Measurements from ENCODE around the gene DHRS2.
"Not testable (repeated sequence)": the region's sequence is repeated elsewhere in the genome, so short reads cannot be mapped to it uniquely, and the experiment has no call there.

The DHRS2 gene, protein sequence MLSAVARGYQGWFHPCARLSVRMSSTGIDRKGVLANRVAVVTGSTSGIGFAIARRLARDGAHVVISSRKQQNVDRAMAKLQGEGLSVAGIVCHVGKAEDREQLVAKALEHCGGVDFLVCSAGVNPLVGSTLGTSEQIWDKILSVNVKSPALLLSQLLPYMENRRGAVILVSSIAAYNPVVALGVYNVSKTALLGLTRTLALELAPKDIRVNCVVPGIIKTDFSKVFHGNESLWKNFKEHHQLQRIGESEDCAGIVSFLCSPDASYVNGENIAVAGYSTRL

GRCh38 chr14:23636317-23637211 lies at the start of gene DHRS2:
Gene DHRS2, plus strand, starts transcription at chr14:23636364. Its CDS starts 2,501 bp downstream, at chr14:23638865.
- no peak for DNase-seq

- DNase-seq: peak; percentile 77
These were observed 47.1 kb upstream of the DHRS2 start for GRCh38 chr14:23588884-23589598.

GRCh38 chr14:23589606-23590005 lies 46.6 kb upstream of the DHRS2 start:
- DNase-seq: no peak

- DNase-seq: no peak
These were observed 46.0 kb upstream of the DHRS2 start for GRCh38 chr14:23590198-23590597.

GRCh38 chr14:23594191-23594590 lies 42.0 kb upstream of the DHRS2 start:
- not testable (repeated sequence) for DNase-seq

DNA sequence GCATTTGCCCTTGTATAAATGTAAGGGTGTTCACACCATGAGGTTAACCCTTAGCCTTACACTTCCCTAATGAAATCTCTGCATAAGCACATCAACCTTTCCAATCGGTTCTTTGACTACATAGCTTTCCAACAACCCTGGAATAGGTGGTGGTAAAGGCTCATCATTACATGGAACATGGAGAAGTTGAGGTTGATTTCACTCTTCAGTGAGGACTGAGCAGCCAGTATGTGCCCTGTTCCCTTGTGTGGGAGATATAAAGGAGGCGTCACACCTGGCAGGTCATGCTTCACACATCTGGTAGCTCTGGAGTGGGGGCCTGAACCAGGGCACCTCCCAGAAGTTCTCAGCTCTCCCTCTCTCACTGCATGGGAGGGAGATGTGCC lies 35.8 kb upstream of the DHRS2 start:
- no peak for DNase-seq

- no peak for DNase-seq
These were observed 35.4 kb upstream of the DHRS2 start for GRCh38 chr14:23600806-23601205.

GRCh38 chr14:23601424-23601823 lies 34.7 kb upstream of the DHRS2 start:
- DNase-seq: no peak

- DNase-seq: no peak
These were observed 34.4 kb upstream of the DHRS2 start for GRCh38 chr14:23601845-23602180.

DNA sequence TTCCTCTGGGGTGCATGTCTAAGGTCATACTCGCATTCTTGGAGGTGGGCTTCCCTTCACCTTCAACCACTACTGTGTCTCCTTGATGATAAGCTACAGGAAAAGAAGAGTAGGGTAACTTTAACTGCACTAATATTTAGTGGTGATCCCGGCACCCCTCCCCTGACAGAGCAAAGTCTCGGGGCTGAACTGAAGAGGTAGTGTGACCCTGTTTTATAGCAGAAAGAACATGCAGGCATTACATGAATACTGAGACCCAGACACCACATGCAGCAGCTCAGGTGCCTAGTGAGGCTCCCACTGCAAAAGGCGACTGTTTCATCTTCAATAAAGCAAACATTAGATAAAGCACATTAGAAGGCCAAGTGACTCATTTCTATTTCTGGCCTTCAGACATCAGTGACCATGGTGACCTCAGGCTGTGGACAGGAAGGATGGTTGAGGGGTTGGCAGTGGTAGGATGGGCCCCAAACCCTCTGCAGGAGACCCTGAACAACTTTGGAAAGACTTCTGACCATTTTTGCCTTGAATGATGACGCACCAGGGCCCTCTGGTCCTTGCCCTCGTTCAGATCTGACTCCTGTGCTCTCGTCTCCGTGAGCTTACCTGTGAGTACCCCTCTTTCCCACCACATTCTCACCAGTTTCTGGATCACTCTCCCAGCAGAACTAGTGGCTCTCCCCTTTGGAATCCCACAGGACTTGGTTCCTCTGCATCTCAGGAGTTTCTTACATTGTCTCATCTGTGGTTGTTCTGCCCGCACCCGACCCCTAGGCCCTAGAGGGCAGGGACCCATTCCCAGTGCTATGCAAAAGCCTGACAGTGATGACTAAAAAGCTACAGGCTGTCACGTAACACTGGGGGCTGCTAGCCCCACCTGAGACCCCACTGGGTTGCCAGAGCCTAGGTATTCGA lies 33.7 kb upstream of the DHRS2 start:
- DNase-seq: no peak

GRCh38 chr14:23603103-23603502 lies 33.1 kb upstream of the DHRS2 start:
- no peak for DNase-seq

DNA sequence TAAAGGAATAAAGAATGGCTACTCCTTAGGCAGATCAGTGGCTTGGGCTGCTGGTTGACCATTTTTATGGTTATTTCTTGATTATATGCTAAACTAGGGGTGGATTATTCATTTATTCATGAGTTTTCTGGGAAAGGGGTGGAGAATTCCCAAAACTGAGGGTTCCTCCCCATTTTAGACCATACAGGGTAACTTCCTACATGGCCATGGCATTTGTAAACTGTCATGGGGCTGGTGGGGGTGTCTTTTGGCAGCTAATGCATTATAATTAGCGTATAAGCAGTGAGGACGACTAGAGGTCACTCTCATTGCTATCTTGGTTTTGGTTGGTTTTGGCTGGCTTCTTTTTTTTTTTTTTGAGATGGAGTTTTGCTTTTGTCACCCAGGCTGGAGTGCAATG lies 32.0 kb upstream of the DHRS2 start:
- no peak for DNase-seq

DNA sequence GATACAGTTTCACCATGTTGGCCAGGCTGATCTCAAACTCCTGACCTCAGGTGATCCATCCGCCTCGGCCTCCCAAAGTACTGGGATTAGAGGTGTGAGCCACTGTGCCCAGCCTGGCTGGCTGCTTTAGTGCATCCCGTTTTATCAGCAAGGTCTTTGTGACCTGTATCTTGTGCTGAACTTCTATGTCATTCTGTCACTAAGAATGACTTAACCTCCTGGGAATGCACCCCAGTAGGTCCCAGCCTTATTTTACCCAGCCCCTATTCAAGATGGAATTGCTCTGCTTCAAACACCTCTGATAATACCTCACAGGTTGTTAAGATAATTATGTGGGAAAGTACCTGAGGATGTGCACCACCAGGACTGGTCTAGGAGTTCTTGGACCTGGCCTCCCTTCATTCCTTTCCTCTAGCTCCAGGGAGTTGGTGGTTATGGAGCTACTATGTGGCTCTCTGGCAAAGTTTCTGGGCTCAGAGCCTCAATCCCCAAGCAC lies 31.4 kb upstream of the DHRS2 start:
- DNase-seq: no peak

DNA sequence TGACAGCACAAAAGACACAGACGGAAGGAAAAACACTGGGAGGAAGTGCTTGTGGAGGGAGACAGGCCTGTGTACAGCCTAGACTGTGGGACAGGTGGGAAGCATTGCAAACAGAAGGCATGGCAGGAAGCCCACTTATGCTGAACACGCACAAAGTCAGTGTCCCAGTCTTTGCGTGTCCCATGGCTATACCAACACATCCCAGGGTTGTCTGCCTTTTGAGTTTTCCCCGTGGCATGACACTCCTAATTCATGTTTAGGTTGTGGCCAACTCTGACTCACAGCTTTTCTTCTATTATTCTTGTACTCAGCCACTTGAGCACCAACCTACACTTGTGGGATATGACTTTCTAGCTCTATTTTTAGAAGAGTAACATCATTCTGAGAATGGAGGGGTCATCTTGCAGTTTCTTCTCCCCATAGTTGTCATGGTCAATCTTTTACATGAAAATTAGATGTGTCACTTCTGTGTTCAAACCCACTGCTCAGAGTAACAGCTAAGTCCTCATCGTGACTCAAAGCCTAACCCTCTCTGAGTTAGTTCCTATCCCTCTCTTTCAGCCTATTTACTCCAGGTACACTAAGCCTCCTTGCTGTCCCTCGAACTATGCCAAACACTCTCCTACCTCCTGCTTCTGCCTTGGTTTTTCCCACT lies 30.1 kb upstream of the DHRS2 start:
- no peak for DNase-seq

DNA sequence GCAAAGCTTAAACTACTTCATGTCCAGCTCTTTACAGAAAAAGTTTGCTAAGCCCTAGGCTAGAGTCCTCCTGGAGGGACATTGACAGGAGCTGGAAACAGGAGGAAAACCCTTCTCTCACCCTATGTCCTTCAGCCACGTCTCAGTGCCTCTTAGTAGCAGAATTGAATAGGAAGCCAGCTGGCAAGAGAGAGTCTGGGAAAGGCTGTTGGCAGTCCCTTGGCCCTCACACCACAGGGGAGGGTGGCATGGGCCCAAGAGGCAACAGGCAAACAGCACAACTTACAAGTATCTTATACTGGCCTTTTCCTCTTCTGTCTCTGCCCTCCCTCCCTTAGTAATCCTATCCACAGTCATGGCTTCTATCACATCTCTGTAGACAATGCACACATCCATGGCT lies 27.7 kb upstream of the DHRS2 start:
- no peak for DNase-seq

DNA sequence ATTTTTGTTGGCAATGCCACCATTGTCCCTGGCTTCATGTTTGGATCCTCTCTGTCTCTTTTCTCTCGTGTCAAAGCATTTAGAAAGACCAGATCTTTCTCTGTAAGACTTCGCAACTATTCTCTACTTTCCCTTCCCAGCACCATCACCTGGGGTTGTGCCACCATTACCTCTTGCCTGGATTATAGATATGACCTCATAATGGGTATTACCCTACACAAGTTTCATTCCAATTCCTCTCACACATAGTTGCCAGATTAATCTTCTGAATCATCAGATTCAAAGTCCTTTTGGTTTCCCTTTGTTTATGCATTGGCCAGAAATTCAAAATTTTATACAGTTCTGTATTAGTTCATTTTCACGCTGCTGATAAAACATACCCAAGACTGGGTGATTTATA lies 27.2 kb upstream of the DHRS2 start:
- DNase-seq: no peak

GRCh38 chr14:23609411-23610089 lies 26.6 kb upstream of the DHRS2 start:
- DNase-seq: not testable (repeated sequence)

- no peak for DNase-seq
These were observed 25.9 kb upstream of the DHRS2 start for GRCh38 chr14:23610090-23610814.

DNA sequence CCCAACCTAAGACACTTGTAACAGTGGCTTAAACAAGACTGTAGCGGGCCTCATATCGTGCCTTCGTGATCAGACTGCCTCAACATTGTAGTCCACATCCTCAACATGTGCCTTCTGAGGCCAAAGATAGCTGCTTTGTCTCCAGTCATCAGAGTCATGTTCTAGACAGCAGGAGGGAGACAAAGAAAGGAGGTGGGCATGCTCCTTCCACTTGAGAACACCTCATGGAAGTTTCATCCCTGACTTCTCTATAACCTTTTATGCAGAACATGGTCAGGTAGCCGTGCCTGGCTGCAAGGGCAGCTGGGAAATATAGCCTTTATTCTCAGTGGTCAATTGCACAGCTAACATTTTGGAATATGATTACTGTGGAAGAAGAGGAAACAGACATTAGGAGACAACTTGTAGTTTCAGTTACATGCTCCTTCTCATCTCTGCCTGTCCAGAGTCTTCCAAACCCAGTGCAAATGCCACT lies 25.3 kb upstream of the DHRS2 start:
- no peak for DNase-seq

DNA sequence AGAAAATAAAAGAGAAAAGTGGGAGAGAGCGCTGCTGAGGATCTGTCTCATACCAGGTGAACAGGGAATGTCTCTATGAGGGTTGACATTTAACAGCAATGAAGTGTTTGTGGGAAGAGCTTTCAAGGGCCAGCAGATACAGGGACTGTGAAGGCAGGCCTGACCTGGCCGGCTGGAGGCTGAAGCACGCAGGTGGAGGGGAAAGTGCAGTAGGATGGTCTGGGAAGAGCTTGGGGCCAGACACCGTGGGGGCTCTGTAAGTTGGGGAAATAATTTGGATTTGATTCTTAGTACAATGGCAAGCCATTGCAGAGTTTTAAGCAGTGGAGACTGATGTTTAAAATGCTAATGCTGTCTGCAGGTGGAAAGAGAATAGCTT lies 23.8 kb upstream of the DHRS2 start:
- DNase-seq: no peak

DNA sequence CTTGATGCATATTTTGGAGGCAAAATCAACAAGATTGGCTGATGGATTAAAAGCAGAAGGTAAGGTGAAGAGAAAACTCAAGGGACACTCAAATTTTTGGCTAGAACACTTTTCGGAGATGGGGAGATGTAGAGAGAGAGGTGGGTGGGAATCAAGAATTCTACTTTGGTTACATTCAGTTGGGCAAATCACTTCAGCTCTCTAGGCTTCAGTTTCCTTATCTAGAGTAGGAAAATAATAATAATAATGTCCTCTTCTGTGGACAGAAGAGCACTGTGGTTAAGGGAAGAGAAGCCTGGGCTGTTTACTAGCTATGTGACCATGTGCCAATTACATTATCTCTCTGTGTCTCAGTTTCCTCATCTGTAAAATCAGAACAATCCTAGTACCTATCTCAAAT lies 23.4 kb upstream of the DHRS2 start:
- DNase-seq: no peak

Measured in NCI-H1105 (cell line).